Skeletal muscle tissue (tissue), 4 donors: ENCODE data around the gene ZIC1. TPM values are rescaled to one million over a fixed set of nuclear protein-coding genes. Genes with fewer than 3 reads are reported as not detected.

ENCODE experiments used
- H3K27ac ChIP-seq: one replicate; pipeline ENCODE4 v1.7.0; 2013; ENCODE audit warnings: mild to moderate bottlenecking, low read depth, low read length, inconsistent platforms
- H3K27me3 ChIP-seq, 3 donors: one replicate each; pipeline ENCODE4 v1.7.0; 2013; ENCODE audit warnings: low read length in 3 of 3; ENCODE audit not compliant: control insufficient read depth in 3 of 3, insufficient read depth in 3 of 3
- H3K36me3 ChIP-seq, 3 donors: one replicate each; pipeline ENCODE4 v1.7.0; 2013; ENCODE audit warnings: low read length in 3 of 3; ENCODE audit not compliant: control insufficient read depth in 3 of 3, insufficient read depth in 3 of 3
- H3K4me1 ChIP-seq, 3 donors: one replicate each; pipeline ENCODE4 v1.7.0; 2013; ENCODE audit warnings: low read length in 3 of 3, mild to moderate bottlenecking in 3 of 3; ENCODE audit not compliant: control insufficient read depth in 3 of 3, insufficient read depth in 3 of 3
- H3K4me3 ChIP-seq, 3 donors: one replicate each; pipeline ENCODE4 v1.7.0; 2013; ENCODE audit warnings: low read length in 3 of 3
- H3K9ac ChIP-seq, 3 donors: one replicate each; pipeline ENCODE4 v1.7.0; 2013; ENCODE audit warnings: low read length in 3 of 3, mild to moderate bottlenecking in 3 of 3, moderate library complexity in 2 of 3, low read depth in 1 of 3
- H3K9me3 ChIP-seq, 3 donors: one replicate each; pipeline ENCODE4 v1.7.0; 2013; ENCODE audit warnings: low read length in 3 of 3; ENCODE audit not compliant: control insufficient read depth in 3 of 3
- total RNA-seq: library from RNA; depleted of rRNA; stranded (reverse); fragments of >200 nt; gene quantifications from one replicate; pipeline ENCODE4 v1.2.3, GENCODE V29; 2014
- donor health status: Osteomylitis.

Gene ZIC1
- total RNA-seq, 1 donor from 2014 or later, result 8.4 TPM

- peaks cover 0 to 3% (median 0%) of the 10 kb centered on the region in 3 donors for H3K9me3 ChIP-seq
- H3K4me3 ChIP-seq, result no peak overlapping the region
- H3K36me3 ChIP-seq, result no peaks in the 10 kb centered on the region
- peaks cover 6 to 12% (median 12%) of the 10 kb centered on the region in 3 donors for H3K4me1 ChIP-seq
- H3K9ac ChIP-seq, result no peak overlapping the region
- peaks cover 30 to 76% (median 61%) of the 10 kb centered on the region in 3 donors for H3K27me3 ChIP-seq
- H3K27ac ChIP-seq, result no peak overlapping the region
Observed at GRCh38 chr3:147388700-147389580, 20.2 kb upstream of the ZIC1 start.

- H3K9ac ChIP-seq, result no peak overlapping the region
- no peak overlapping the region for H3K4me3 ChIP-seq
- H3K27me3 ChIP-seq, result peaks cover 35 to 76% (median 59%) of the 10 kb centered on the region in 3 donors
- no peaks in the 10 kb centered on the region for H3K36me3 ChIP-seq
- no peak overlapping the region for H3K27ac ChIP-seq
- H3K4me1 ChIP-seq, result peaks cover 11 to 12% (median 12%) of the 10 kb centered on the region in 3 donors
- H3K9me3 ChIP-seq, result peaks cover 0 to 3% (median 0%) of the 10 kb centered on the region in 3 donors
Observed at GRCh38 chr3:147389717-147390116, 19.4 kb upstream of the ZIC1 start.

GRCh38 chr3:147390589-147391569 lies 18.3 kb upstream of the ZIC1 start:
- Histone ChIP-seq H3K27me3 (peaks cover 31 to 78% (median 60%) of the 10 kb centered on the region in 3 donors), H3K27ac (no peak overlapping the region), H3K36me3 (no peaks in the 10 kb centered on the region), H3K9ac (no peak overlapping the region), H3K4me3 (no peak overlapping the region), H3K4me1 (peaks cover 11 to 12% (median 12%) of the 10 kb centered on the region in 3 donors), H3K9me3 (peaks cover 0 to 3% (median 0%) of the 10 kb centered on the region in 3 donors)

DNA sequence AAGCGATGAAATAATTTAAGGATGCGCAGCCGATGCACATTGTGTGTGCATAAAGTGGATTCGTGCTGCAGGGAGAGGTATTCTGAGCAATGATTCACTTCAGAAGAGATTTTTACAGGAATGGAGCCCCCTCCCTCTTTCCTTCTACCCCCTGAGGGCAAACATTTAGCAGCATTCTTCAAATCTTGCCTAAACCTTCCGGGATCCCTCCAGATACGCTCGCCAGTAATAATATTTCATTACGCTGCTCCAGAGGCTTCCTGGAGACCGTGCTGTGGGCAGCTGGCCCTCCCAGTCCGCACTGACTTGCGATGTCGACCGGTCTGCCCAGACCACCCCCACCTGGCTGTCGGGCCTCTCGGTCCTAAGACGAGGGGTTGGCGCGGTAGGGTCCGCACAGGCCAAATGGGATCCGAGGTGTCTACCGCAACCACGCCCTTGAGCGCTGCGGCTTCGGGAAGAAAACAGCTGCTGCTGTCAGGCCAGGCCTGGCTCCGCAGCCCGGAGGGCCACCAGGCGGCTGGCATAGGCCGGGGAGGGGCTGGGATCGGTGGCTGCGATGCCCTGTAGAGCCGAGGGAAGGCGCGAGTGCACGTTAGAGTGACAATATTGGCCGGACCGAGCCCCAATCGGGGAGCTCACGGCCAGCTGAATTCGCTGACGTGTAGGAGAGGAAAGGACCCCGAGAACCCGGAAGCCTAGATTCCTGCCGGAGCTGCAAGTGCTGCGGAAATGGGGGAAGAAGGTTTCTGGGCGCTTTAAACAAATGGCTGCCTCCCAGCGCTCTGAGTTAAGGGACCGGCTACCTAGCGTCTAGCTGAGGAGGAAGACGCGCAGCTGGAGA lies 17.2 kb upstream of the ZIC1 start:
- Histone ChIP-seq H3K4me1 (peaks cover 11 to 12% (median 12%) of the 10 kb centered on the region in 3 donors), H3K27ac (peak overlapping the region; percentile 72), H3K36me3 (peaks cover 0 to 2% (median 0%) of the 10 kb centered on the region in 3 donors), H3K4me3 (peak overlapping the region; percentile 78 to 85 (median 81)), H3K27me3 (peaks cover 37 to 82% (median 66%) of the 10 kb centered on the region in 3 donors), H3K9ac (peak overlapping the region; percentile 61 to 84 (median 81)), H3K9me3 (peaks cover 0 to 3% (median 0%) of the 10 kb centered on the region in 3 donors)

DNA sequence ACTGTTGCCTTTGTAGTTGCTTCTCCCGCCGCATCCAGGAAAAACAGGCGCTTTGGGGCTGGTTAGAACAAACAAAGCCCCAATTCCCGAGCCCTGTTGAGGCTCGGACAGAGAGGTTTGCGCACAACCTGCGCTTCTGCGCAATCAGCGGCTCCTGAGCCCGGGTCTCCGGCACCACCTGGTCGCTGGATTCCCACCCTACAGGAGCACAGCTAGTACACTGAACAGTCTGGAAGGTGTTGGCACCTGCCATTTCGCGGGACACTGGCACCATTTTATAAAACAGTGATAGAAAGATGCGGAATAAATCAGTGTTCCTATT lies 16.6 kb upstream of the ZIC1 start:
- H3K9ac ChIP-seq, result peak overlapping the region; percentile 61 to 84 (median 81)
- peak overlapping the region; percentile 72 for H3K27ac ChIP-seq
- H3K27me3 ChIP-seq, result peaks cover 36 to 82% (median 70%) of the 10 kb centered on the region in 3 donors
- H3K36me3 ChIP-seq, result peaks cover 0 to 2% (median 0%) of the 10 kb centered on the region in 3 donors
- H3K4me3 ChIP-seq, result peak overlapping the region; percentile 78 to 85 (median 81)
- peaks cover 11 to 12% (median 12%) of the 10 kb centered on the region in 3 donors for H3K4me1 ChIP-seq
- peaks cover 0 to 3% (median 0%) of the 10 kb centered on the region in 3 donors for H3K9me3 ChIP-seq

DNA sequence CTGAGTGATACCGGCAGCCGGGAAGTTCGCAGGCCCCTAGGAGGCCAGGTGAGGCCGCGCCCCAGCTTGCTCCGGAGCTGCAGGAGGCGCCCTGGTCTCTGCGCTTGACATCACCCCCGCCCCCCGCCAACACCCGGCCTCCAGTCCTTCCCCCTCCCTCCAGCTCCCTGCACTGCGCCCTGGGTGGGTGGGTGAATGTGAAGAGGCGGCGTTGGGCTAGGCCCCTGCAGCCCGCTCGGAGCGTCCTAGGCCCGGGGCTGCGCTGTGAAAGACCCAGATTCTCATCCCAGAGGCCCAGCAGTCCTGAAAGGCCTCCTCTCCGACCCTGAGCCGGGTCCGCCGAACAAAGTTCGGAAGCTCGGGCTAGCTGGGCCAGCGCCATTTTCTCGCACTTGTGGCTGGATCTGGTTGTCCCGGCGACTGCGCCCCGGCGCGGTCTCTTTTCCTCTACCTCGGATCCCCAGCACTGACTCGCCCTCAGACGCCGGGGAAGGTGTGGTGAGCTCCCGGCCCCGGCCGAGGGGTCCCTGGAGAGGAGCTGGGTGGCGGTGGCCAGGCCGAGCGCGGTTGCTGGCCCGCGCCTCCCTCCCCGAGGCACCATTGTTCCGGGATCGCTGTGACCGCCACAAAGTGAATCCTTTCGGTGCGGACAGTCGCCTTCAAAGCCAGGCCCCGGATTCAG lies 15.8 kb upstream of the ZIC1 start:
- Histone ChIP-seq H3K4me3 (peak overlapping the region; percentile 78 to 85 (median 81)), H3K9me3 (peaks cover 0 to 3% (median 0%) of the 10 kb centered on the region in 3 donors), H3K27ac (peak overlapping the region; percentile 74), H3K9ac (peak overlapping the region; percentile 30 to 90 (median 71)), H3K4me1 (peaks cover 11 to 12% (median 12%) of the 10 kb centered on the region in 3 donors), H3K36me3 (peaks cover 0 to 2% (median 0%) of the 10 kb centered on the region in 3 donors), H3K27me3 (peaks cover 36 to 82% (median 69%) of the 10 kb centered on the region in 3 donors)

GRCh38 chr3:147393943-147394883 lies 15.0 kb upstream of the ZIC1 start:
- Histone ChIP-seq H3K9me3 (peaks cover 0 to 3% (median 0%) of the 10 kb centered on the region in 3 donors), H3K9ac (peak overlapping the region; percentile 30 to 90 (median 71))

GRCh38 chr3:147394884-147395225 lies 14.3 kb upstream of the ZIC1 start:
- Histone ChIP-seq H3K27ac (no peak overlapping the region), H3K36me3 (peaks cover 0 to 2% (median 0%) of the 10 kb centered on the region in 3 donors), H3K4me1 (peaks cover 11 to 12% (median 12%) of the 10 kb centered on the region in 3 donors), H3K9me3 (peaks cover 0 to 3% (median 0%) of the 10 kb centered on the region in 3 donors), H3K4me3 (peak overlapping the region in 2 of 3 donors; percentile 81 to 85), H3K9ac (peak overlapping the region in 2 of 3 donors; percentile 71 to 90), H3K27me3 (peaks cover 32 to 79% (median 60%) of the 10 kb centered on the region in 3 donors)

More at GRCh38 chr3:147393943-147394883, 15.0 kb upstream of the ZIC1 start:
- H3K27me3 ChIP-seq, result peaks cover 32 to 82% (median 62%) of the 10 kb centered on the region in 3 donors
- peaks cover 0 to 2% (median 0%) of the 10 kb centered on the region in 3 donors for H3K36me3 ChIP-seq
- H3K27ac ChIP-seq, result peak overlapping the region; percentile 74
- H3K4me1 ChIP-seq, result peaks cover 11 to 12% (median 12%) of the 10 kb centered on the region in 3 donors
- peak overlapping the region; percentile 62 to 85 (median 81) for H3K4me3 ChIP-seq
